Measurements from ENCODE around the gene PRKG2.

- TF ChIP-seq GLI4 (CRISPR knock-in tag; IDR thresholded peaks at IDR 0.05; ENCODE audit: borderline replicate concordance) (no peak), POLR2AphosphoS5 (IDR thresholded peaks at IDR 0.05; ENCODE audit: low read depth, low read length) (no peak), CTCF (CRISPR knock-in tag; IDR thresholded peaks at IDR 0.05) (no peak), ARID3A (IDR thresholded peaks at IDR 0.05; ENCODE audit: low read depth, low read length) (no peak)
Measured at GRCh38 chr4:81204571-81204970, 10.5 kb downstream of the PRKG2 start.
